Fibroblast of lung (primary cell): ENCODE data around the gene UPK1A.

Experiments
- CTCF ChIP-seq, 2 donors: IDR thresholded peaks in 1 of 2; conservative IDR thresholded peaks in 1 of 2; 1 replicate in 1 of 2; 2 replicates in 1 of 2; pipeline ENCODE4 v1.5.1; 2011 to 2012; ENCODE audit warnings: low read length in 2 of 2, control low read depth in 1 of 2, inconsistent platforms in 1 of 2, low read depth in 1 of 2, mild to moderate bottlenecking in 1 of 2
- EZH2 ChIP-seq: IDR thresholded peaks from 2 replicates; pipeline ENCODE4 v1.5.1; 2012; ENCODE audit warnings: low read length, control low read depth, mild to moderate bottlenecking; ENCODE audit errors: missing control alignments

- TF ChIP-seq EZH2 (no peak), CTCF (conservative IDR thresholded peaks at IDR 0.05 in 1 of 2, IDR thresholded peaks at IDR 0.05 in 1 of 2; ENCODE audit: low read depth in 1 of 2, low read length in 2 of 2) (no peak)
Measured at GRCh38 chr19:35692010-35692409, 25.7 kb downstream of the UPK1A start.
